ENCODE measurements around the gene LRRC43. TPM values are rescaled to one million over a fixed set of nuclear protein-coding genes. Genes with fewer than 3 reads are reported as not detected.

Gene LRRC43
- total and polyA plus RNA-seq, 2 of the 4 experiments (the other 2 are of a cell fraction) = 0.26 to 0.36 TPM

DNA sequence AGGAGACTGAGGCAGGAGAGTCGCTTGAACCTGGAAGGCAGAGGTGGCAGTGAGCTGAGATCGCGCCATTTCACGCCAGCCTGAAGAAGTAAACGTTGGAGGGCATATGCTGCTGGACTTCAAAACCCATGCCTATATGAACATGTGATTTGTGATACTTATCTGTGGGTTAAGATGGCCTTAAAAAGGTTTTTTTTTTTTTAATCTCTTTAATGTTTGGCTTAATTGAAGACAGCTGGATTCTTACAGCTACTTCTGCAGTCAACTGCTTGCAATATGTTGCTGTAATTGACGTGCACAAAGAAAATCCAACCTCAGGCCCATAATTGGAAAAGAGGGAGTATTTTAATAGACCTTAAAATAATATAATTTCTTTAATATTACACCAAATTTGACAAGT, 19.1 kb downstream of the LRRC43 start:
- Histone ChIP-seq H3K27me3 (ENCODE audit: control insufficient read depth, insufficient read depth, low read length) (peaks cover 22% of the 10 kb centered on the region), H3K9me1 (ENCODE audit: insufficient read depth, low read length) (peaks cover 4% of the 10 kb centered on the region; the same call in 1 of the 2 replicates), H2AK5ac (ENCODE audit: low read depth, low read length) (no peak overlapping the region), H2BK120ac (ENCODE audit: low read depth, low read length) (no peak overlapping the region), H4K8ac (ENCODE audit: low read depth in 2 of 2, low read length in 2 of 2) (no peak overlapping the region), H3K9ac (ENCODE audit: low read depth, low read length) (no peak overlapping the region), H3K27ac (ENCODE audit: insufficient read depth, low read length) (no peak overlapping the region), H3K56ac (ENCODE audit: extremely low read depth, insufficient read depth, low read length) (no peak overlapping the region), H3K4me1 (ENCODE audit: control insufficient read depth, insufficient read depth, low read length) (peaks cover 4% of the 10 kb centered on the region), H2AK9ac (replicated peaks; ENCODE audit: low read depth, low read length, poor library complexity) (no peak overlapping the region), H2BK20ac (ENCODE audit: low read depth, low read length) (no peak overlapping the region), H3K4ac (ENCODE audit: low read depth, low read length) (no peak overlapping the region), H4K91ac (ENCODE audit: insufficient read depth, low read depth, low read length) (no peak overlapping the region), H4K20me1 (ENCODE audit: insufficient read depth, low read length) (peaks cover 14% of the 10 kb centered on the region), H3K9me3 (ENCODE audit: control insufficient read depth, insufficient read depth, low read length) (no peaks in the 10 kb centered on the region), H3K14ac (replicated peaks; ENCODE audit: low read depth, low read length) (no peak overlapping the region), H3K4me2 (ENCODE audit: low read depth, low read length) (no peak overlapping the region), H3K23ac (ENCODE audit: low read depth, low read length) (no peak overlapping the region), H3K4me3 (ENCODE audit: insufficient read depth, low read depth, low read length) (no peak overlapping the region), H2BK15ac (ENCODE audit: low read depth, low read length) (no peak overlapping the region), H3K79me1 (ENCODE audit: low read depth in 1 of 2, low read length in 2 of 2) (no peaks in the 10 kb centered on the region), H2BK5ac (ENCODE audit: low read depth, low read length, poor library complexity, severe bottlenecking) (no peak overlapping the region), H2AFZ (replicated peaks; ENCODE audit: low read length, poor library complexity) (no peak overlapping the region), H3K18ac (ENCODE audit: low read depth, low read length) (no peak overlapping the region), H4K5ac (ENCODE audit: low read depth, low read length) (no peak overlapping the region), H3K36me3 (ENCODE audit: control insufficient read depth, insufficient read depth, low read length) (peaks cover 5% of the 10 kb centered on the region)
- CTCF ChIA-PET = no interaction called here
- ATAC-seq (ENCODE audit: low read depth) (no peak), DNase-seq (no peak)
- POLR2A ChIA-PET (ENCODE audit: unreplicated experiment) = interaction anchor here (0.6 kb wide), 1 partner anchor 237 kb away, joined by 6 read pairs; no protein-coding TSS in a partner anchor
- 100% methylated on average over 3 of the region's 6 CpGs; no CpG with 5 or more reads in 1 of the 2 experiments for WGBS, 2 experiments (ENCODE audit: extremely low coverage in 2 of 2, insufficient read length in 1 of 2)
- in situ Hi-C loops (cut with MboI; ENCODE audit: low sequenced_read_pairs) = no loop called here
- TF ChIP-seq CEBPB (IDR thresholded peaks at IDR 0.05; ENCODE audit: low read depth, low read length) (no peak), NFE2L2 (IDR thresholded peaks at IDR 0.05; ENCODE audit: low read depth, low read length) (no peak), RAD21 (IDR thresholded peaks at IDR 0.05; ENCODE audit: low read length) (no peak), SMC3 (IDR thresholded peaks at IDR 0.05; ENCODE audit: low read depth, low read length) (no peak), MAZ (IDR thresholded peaks at IDR 0.05; ENCODE audit: borderline replicate concordance, low read depth, low read length) (no peak), POLR2A (IDR thresholded peaks at IDR 0.05; ENCODE audit: low read depth, low read length) (no peak), RCOR1 (IDR thresholded peaks at IDR 0.05; ENCODE audit: insufficient replicate concordance, low read length) (no peak), MAFK (IDR thresholded peaks at IDR 0.05; ENCODE audit: low read depth, low read length) (no peak)
- TF ChIP-seq, protein P1, sequence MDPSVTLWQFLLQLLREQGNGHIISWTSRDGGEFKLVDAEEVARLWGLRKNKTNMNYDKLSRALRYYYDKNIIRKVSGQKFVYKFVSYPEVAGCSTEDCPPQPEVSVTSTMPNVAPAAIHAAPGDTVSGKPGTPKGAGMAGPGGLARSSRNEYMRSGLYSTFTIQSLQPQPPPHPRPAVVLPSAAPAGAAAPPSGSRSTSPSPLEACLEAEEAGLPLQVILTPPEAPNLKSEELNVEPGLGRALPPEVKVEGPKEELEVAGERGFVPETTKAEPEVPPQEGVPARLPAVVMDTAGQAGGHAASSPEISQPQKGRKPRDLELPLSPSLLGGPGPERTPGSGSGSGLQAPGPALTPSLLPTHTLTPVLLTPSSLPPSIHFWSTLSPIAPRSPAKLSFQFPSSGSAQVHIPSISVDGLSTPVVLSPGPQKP (IDR thresholded peaks at IDR 0.05; ENCODE audit: borderline replicate concordance, low read depth, low read length) = no peak
- TF ChIP-seq, protein P2, sequence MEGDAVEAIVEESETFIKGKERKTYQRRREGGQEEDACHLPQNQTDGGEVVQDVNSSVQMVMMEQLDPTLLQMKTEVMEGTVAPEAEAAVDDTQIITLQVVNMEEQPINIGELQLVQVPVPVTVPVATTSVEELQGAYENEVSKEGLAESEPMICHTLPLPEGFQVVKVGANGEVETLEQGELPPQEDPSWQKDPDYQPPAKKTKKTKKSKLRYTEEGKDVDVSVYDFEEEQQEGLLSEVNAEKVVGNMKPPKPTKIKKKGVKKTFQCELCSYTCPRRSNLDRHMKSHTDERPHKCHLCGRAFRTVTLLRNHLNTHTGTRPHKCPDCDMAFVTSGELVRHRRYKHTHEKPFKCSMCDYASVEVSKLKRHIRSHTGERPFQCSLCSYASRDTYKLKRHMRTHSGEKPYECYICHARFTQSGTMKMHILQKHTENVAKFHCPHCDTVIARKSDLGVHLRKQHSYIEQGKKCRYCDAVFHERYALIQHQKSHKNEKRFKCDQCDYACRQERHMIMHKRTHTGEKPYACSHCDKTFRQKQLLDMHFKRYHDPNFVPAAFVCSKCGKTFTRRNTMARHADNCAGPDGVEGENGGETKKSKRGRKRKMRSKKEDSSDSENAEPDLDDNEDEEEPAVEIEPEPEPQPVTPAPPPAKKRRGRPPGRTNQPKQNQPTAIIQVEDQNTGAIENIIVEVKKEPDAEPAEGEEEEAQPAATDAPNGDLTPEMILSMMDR (conservative IDR thresholded peaks at IDR 0.05; ENCODE audit: low read depth, low read length) = no peak
- dilution Hi-C loops (cut with HindIII; ENCODE audit: low sequenced_read_pairs, unreplicated experiment) = no loop called here
- intact Hi-C loops (cut with micrococcal nuclease) = no loop called here
- BruUV-seq (replicated peaks) = no TSS peak

Data from IMR-90 (cell line).